ACC112 (cell line): Measurements from ENCODE around the gene PPP1R12C.

Source experiments
- H2AFZ ChIP-seq: fragments of 200-600 bp; sonication (generic); one replicate; pipeline ENCODE4 v1.6.0; 2017; ENCODE audit warnings: antibody characterized with exemption, low read length; ENCODE audit not compliant: unreplicated experiment
- H3K27ac ChIP-seq: fragments of 200-600 bp; sonication (generic); 2 replicates; pipeline ENCODE4 v1.5.1; 2014; ENCODE audit warnings: low read depth, mild to moderate bottlenecking, antibody characterized with exemption, low read length, moderate library complexity
- H3K27me3 ChIP-seq: fragments of 200-600 bp; sonication (generic); 2 replicates; pipeline ENCODE4 v1.6.1; 2014; ENCODE audit warnings: mild to moderate bottlenecking, antibody characterized with exemption, low read length, moderate library complexity, mixed read lengths; ENCODE audit not compliant: insufficient read depth
- H3K36me3 ChIP-seq: fragments of 200-600 bp; sonication (generic); 2 replicates; pipeline ENCODE4 v1.6.1; 2016; ENCODE audit warnings: mild to moderate bottlenecking, antibody characterized with exemption, low read length, moderate library complexity, mixed read lengths; ENCODE audit not compliant: insufficient read depth
- H3K4me1 ChIP-seq: fragments of 200-600 bp; sonication (generic); one replicate; pipeline ENCODE4 v1.6.1; 2016; ENCODE audit warnings: low read length, mixed read lengths; ENCODE audit not compliant: insufficient read depth, unreplicated experiment, control insufficient read depth
- H3K4me3 ChIP-seq: fragments of 200-600 bp; sonication (generic); 2 replicates; pipeline ENCODE4 v1.5.1; 2014; ENCODE audit warnings: mild to moderate bottlenecking, low read depth, low read length
- H3K79me2 ChIP-seq: fragments of 200-600 bp; sonication (generic); one replicate; pipeline ENCODE4 v1.6.0; 2016; ENCODE audit warnings: low read length; ENCODE audit not compliant: control insufficient read depth, unreplicated experiment, insufficient read depth

The PPP1R12C gene

DNA sequence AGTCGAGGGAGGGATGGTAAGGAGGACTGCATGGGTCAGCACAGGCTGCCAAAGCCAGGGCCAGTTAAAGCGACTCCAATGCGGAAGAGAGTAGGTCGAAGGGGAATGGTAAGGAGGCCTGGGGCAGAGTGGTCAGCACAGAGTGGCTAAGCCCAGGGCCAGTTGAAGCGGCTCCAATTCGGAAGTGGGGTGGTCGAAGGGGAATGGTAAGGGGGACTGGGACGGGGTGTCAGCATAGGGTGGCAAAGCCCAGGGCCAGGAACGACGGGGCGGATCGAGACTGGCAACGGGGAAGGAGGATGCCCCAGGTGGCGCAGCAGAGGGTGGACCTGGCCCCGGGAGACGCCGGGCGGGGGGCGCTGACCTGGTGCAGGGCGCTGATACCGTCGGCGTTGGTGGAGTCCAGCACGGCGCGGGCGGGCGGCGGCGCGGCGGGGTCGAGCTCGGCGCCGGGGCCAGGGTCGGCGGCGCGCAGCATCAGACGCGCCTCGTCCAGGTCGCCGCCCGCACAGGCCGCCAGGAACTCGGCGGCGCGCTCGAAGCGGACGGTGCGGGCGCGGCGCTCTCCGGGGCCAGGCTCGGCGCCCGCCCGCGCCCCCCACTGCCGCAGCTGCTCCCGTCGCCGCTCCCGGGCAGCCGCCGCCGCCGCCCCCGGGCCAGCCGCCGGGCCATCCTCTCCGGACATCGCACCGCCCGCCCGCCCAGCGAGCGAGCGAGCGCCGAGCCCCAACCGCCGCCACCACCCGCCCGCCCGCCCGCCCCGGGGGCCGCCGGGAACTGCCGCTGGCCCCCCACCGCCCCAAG lies at the start of gene PPP1R12C:
Gene PPP1R12C, minus strand, starts transcription at position 779 of the 804 bp plus-strand sequence. Its CDS starts 94 bp downstream, at position 685.
- no peaks in the 10 kb centered on the region for H3K36me3 ChIP-seq
- H3K27ac ChIP-seq = peak within 1 kb of the TSS; percentile 43; the same call in 1 of the 2 replicates
- H3K4me1 ChIP-seq = peaks cover 16% of the 10 kb centered on the region
- H3K27me3 ChIP-seq = no peaks in the 10 kb centered on the region
- peak within 1 kb of the TSS; percentile 84 for H3K4me3 ChIP-seq
- H3K79me2 ChIP-seq = peaks cover 52% of the 10 kb centered on the region
- peak within 1 kb of the TSS; percentile 79 for H2AFZ ChIP-seq

DNA sequence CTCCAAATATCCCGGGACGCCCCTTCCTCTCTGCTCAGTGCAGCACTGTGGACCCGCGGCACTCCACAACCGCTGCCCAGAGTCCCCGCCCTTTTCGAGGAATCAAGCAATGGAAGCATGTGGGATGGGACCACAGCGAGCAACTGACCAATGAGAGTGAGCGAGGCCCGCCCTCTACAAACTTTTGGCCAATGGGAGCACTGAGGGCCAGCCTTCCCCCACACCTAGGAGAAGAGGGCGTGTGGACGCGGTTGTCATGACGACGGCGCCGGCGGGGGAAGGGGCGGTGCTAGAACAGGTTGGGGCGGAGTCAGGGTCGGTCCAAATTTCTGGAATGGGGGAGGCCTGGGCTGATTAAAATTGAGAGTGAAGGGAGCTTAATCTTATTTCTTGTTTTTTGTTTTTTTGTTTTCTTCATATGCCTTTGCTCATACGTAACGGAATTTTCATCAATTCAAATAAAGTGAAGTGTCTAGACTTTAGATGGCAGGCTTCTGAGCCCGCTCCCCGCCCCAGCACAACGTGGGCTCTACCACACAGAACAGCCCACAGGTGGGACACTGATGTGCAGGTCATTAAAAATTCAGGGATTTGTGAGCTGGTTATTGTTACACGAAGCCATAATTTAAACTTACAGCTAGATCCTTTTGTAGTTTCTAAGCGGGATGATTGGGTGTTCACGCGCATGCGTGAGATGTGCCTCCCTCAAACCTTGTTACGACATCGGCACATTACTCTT lies 49.3 kb upstream of the PPP1R12C start, which contains the start of gene DNAAF3:
Gene DNAAF3, minus strand, starts transcription at position 84 of the 739 bp plus-strand sequence. CDS start 200 bp downstream, outside the sequence.
- H3K4me1 ChIP-seq = no peaks in the 10 kb centered on the region
- no peaks in the 10 kb centered on the region for H3K79me2 ChIP-seq
- peak within 1 kb of the TSS; percentile 23 for H2AFZ ChIP-seq
- no peak within 1 kb of the TSS for H3K27ac ChIP-seq
- H3K27me3 ChIP-seq = peaks cover 10% of the 10 kb centered on the region
- no peaks in the 10 kb centered on the region for H3K36me3 ChIP-seq
- H3K4me3 ChIP-seq = peak within 1 kb of the TSS; percentile 75

GRCh38 chr19:55165952-55166529 lies 48.6 kb upstream of the PPP1R12C start:
- Histone ChIP-seq H3K4me1 (no peaks in the 10 kb centered on the region), H3K79me2 (no peaks in the 10 kb centered on the region), H3K4me3 (peak overlapping the region; percentile 75), H2AFZ (peak overlapping the region; percentile 23), H3K27me3 (peaks cover 17% of the 10 kb centered on the region), H3K36me3 (no peaks in the 10 kb centered on the region), H3K27ac (no peak overlapping the region)

DNA sequence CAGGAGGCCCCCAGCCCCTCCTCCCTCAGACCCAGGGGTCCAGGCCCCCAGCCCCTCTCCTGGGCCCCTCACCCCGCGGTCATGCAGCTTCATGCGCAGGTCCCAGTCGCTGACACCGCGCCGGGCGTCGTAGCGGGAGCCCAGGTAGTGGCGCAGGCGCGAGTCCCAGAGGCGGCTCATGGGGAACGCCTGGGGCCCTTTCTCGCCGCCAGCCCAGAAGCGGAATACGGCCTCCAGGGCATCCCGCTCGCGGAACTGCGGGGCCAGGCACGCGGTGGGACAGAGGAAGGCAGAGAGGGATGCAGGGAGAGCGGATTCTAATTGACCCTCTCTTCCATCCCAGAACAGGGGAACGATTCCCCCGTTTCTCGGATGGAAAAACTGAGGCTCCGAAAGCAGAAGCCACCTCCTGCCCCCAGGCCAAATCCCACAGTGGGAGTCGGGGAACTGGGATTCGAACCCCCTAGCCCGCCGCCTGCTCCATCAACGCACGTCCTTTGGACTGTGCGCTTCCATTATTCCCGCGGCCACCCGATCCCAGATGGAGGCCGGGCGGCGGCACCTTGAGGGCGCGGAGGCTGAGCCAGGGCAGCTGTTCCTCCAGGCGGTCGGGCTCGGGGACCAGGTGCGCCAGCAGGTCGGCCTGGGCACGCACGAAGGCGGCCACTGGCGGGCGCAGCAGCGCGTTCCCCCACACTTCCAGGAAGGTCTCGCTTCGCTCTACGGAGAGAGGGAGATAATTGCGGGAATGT lies 44.3 kb upstream of the PPP1R12C start:
- Histone ChIP-seq H3K4me3 (no peak overlapping the region), H3K27ac (no peak overlapping the region), H3K79me2 (no peaks in the 10 kb centered on the region), H3K4me1 (peaks cover 16% of the 10 kb centered on the region), H3K27me3 (peaks cover 19% of the 10 kb centered on the region), H2AFZ (no peak overlapping the region), H3K36me3 (no peaks in the 10 kb centered on the region)

DNA sequence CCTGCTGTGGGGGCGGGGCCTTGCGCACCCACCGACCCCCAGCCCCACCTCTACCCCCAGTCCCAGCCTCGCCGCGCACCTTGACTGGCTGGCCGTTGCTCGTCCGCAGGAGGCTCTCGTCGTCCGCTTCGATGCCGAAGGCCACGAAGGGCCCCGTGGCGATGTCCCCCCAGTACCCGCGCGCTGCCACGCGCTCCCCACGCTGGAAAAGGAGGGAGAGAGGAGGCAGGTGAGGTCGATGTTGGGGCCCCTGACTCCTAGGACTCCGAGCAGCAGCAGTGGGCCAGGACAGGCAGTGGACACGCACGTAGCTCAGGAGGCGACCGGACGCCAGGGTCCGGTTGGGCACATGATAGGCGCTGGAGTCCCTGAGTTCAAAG lies 43.5 kb upstream of the PPP1R12C start:
- peaks cover 16% of the 10 kb centered on the region for H3K4me1 ChIP-seq
- H3K36me3 ChIP-seq = no peaks in the 10 kb centered on the region
- no peaks in the 10 kb centered on the region for H3K79me2 ChIP-seq
- no peak overlapping the region for H3K27ac ChIP-seq
- peaks cover 25% of the 10 kb centered on the region for H3K27me3 ChIP-seq
- no peak overlapping the region for H2AFZ ChIP-seq
- no peak overlapping the region for H3K4me3 ChIP-seq

DNA sequence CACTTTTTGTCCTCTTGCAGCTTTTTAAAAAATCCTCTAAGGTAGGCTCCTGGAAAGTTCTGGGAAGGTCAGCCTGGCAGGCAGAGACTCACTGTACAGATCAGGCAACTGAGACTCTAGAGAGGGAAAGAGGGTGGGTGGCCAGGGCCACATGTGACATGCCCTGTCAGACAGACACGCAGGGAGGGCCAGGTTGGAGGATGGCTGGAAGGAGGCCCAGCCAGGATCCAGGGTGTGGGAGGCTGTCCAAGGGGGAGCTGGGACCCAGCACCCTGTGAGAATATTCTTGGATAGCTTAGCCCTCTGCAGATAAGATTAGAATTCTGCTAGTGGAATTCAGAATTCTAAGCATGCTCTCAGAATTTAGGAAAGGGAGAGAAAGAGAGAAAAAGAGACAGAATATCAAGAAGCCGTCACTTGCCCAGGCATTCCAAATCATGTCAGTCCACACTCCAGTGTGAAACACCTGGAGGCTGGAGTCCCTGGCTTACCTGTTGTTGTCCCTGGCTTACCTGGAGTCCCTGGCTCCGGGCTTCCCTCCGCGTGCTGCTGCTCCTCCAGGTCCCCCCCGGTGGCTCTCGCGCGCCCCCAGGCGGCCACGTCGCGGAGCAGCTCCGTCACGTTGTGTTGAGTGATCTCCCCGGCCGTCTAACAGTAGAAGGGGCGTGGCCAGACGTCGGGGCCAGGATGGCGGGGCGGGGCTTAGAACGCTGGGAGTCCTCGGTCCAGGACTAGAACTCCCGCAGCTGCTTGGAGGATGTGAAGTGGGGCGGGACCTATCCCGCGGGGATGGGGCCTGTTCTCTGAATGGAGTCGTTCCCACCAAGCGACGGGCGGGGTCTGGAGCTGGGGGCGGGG lies 42.9 kb upstream of the PPP1R12C start:
- Histone ChIP-seq H3K79me2 (no peaks in the 10 kb centered on the region), H3K4me1 (peaks cover 16% of the 10 kb centered on the region), H3K4me3 (no peak overlapping the region), H3K27me3 (peaks cover 26% of the 10 kb centered on the region), H3K27ac (no peak overlapping the region), H2AFZ (no peak overlapping the region), H3K36me3 (no peaks in the 10 kb centered on the region)

GRCh38 chr19:55158848-55159749 lies 41.7 kb upstream of the PPP1R12C start:
- H3K36me3 ChIP-seq = no peaks in the 10 kb centered on the region
- no peak overlapping the region for H3K27ac ChIP-seq
- H2AFZ ChIP-seq = no peak overlapping the region
- peaks cover 16% of the 10 kb centered on the region for H3K4me1 ChIP-seq
- H3K27me3 ChIP-seq = peaks cover 26% of the 10 kb centered on the region
- H3K4me3 ChIP-seq = no peak overlapping the region
- H3K79me2 ChIP-seq = no peaks in the 10 kb centered on the region

- no peaks in the 10 kb centered on the region for H3K36me3 ChIP-seq
- no peak overlapping the region for H2AFZ ChIP-seq
- H3K27me3 ChIP-seq = peaks cover 26% of the 10 kb centered on the region
- peaks cover 16% of the 10 kb centered on the region for H3K4me1 ChIP-seq
- H3K4me3 ChIP-seq = no peak overlapping the region
- H3K79me2 ChIP-seq = no peaks in the 10 kb centered on the region
- no peak overlapping the region for H3K27ac ChIP-seq
Measured at GRCh38 chr19:55158423-55158822, 41.0 kb upstream of the PPP1R12C start.
